Measurements from ENCODE around the gene GLYAT.
"Not testable (repeated sequence)": the region's sequence is repeated elsewhere in the genome, so short reads cannot be mapped to it uniquely, and the experiment has no call there.

GLYAT gene

GRCh38 chr11:58685973-58686722, 45.6 kb downstream of the GLYAT start:
- no peaks in the 10 kb centered on the region for H3K9me3 ChIP-seq (ENCODE audit: control insufficient read depth, insufficient read depth, low read depth, low read length)
- no peaks in the 10 kb centered on the region for H3K4me1 ChIP-seq (ENCODE audit: control insufficient read depth, insufficient read depth, low read length)
- no peak overlapping the region for H3K27ac ChIP-seq (ENCODE audit: extremely low read depth, low read depth, low read length)
- H3K4me3 ChIP-seq (ENCODE audit: low read depth, low read length) = no peak overlapping the region
- no peaks in the 10 kb centered on the region for H3K36me3 ChIP-seq (ENCODE audit: control insufficient read depth in 2 of 2, insufficient read depth in 1 of 2, low read length in 2 of 2)
- ChIA-PET POLR2A (no interaction called here), CTCF (interaction anchor here (0.6 to 1.4 kb wide), 5 partner anchors 9 to 372 kb away, joined by 3 to 4 read pairs (median 4); no protein-coding TSS in a partner anchor)
- TF ChIP-seq ZNF704 (tag by site-specific recombination; IDR thresholded peaks at IDR 0.05) = no peak
- no peak for TF ChIP-seq RBAK (tag by site-specific recombination; IDR thresholded peaks at IDR 0.05)
- TF ChIP-seq ZNF585B (tag by site-specific recombination; IDR thresholded peaks at IDR 0.05) = no peak
- no peak for TF ChIP-seq ZNF391 (tag by site-specific recombination; IDR thresholded peaks at IDR 0.05; ENCODE audit: borderline replicate concordance, low read depth)

GRCh38 chr11:58682660-58683059, 49.1 kb downstream of the GLYAT start:
- CTCF ChIA-PET; H3K27ac ChIP-seq (ENCODE audit: extremely low read depth, low read depth, low read length); H3K36me3 ChIP-seq (ENCODE audit: control insufficient read depth in 2 of 2, insufficient read depth in 1 of 2, low read length in 2 of 2): not testable (repeated sequence)

GRCh38 chr11:58677536-58677935, 54.2 kb downstream of the GLYAT start:
- H3K27ac ChIP-seq (ENCODE audit: extremely low read depth, low read depth, low read length); H3K9me3 ChIP-seq (ENCODE audit: control insufficient read depth, insufficient read depth, low read depth, low read length); H3K4me1 ChIP-seq (ENCODE audit: control insufficient read depth, insufficient read depth, low read length); H3K36me3 ChIP-seq (ENCODE audit: control insufficient read depth in 2 of 2, insufficient read depth in 1 of 2, low read length in 2 of 2); POLR2A ChIA-PET; H3K4me3 ChIP-seq (ENCODE audit: low read depth, low read length): not testable (repeated sequence)
- CTCF ChIA-PET = interaction anchor here (0.6 to 1.1 kb wide), 9 partner anchors 8 to 381 kb away, joined by 3 to 5 read pairs (median 3); no protein-coding TSS in a partner anchor

More at GRCh38 chr11:58682660-58683059, 49.1 kb downstream of the GLYAT start:
- POLR2A ChIA-PET; H3K4me1 ChIP-seq (ENCODE audit: control insufficient read depth, insufficient read depth, low read length); H3K9me3 ChIP-seq (ENCODE audit: control insufficient read depth, insufficient read depth, low read depth, low read length); H3K4me3 ChIP-seq (ENCODE audit: low read depth, low read length): not testable (repeated sequence)

- Histone ChIP-seq H3K4me3 (ENCODE audit: low read depth, low read length) (no peak overlapping the region), H3K9me3 (ENCODE audit: control insufficient read depth, insufficient read depth, low read depth, low read length) (no peaks in the 10 kb centered on the region), H3K4me1 (ENCODE audit: control insufficient read depth, insufficient read depth, low read length) (no peaks in the 10 kb centered on the region), H3K36me3 (ENCODE audit: control insufficient read depth in 2 of 2, insufficient read depth in 1 of 2, low read length in 2 of 2) (no peaks in the 10 kb centered on the region), H3K27ac (ENCODE audit: extremely low read depth, low read depth, low read length) (no peak overlapping the region)
- CTCF ChIA-PET = interaction anchor here (0.6 to 1.1 kb wide), 10 partner anchors 9 to 501 kb away, joined by 3 to 5 read pairs (median 3); no protein-coding TSS in a partner anchor
- POLR2A ChIA-PET = no interaction called here
- no peak for TF ChIP-seq ZNF561 (tag by site-specific recombination; IDR thresholded peaks at IDR 0.05; ENCODE audit: borderline replicate concordance)
- TF ChIP-seq ZNF843 (tag by site-specific recombination; IDR thresholded peaks at IDR 0.05) = no peak
- no peak for TF ChIP-seq ZNF148 (tag by site-specific recombination; IDR thresholded peaks at IDR 0.05; ENCODE audit: borderline replicate concordance)
- no peak for TF ChIP-seq ATF2 (tag by site-specific recombination; IDR thresholded peaks at IDR 0.05; ENCODE audit: low read depth)
- TF ChIP-seq SETDB1 (IDR thresholded peaks at IDR 0.05; ENCODE audit: insufficient read length, low read length) = no peak
- no peak for TF ChIP-seq ZBTB7A (tag by site-specific recombination; IDR thresholded peaks at IDR 0.05; ENCODE audit: low read depth)
- no peak for TF ChIP-seq ZNF10 (tag by site-specific recombination; IDR thresholded peaks at IDR 0.05)
- no peak for TF ChIP-seq ZNF423 (tag by site-specific recombination; IDR thresholded peaks at IDR 0.05)
- TF ChIP-seq ZNF335 (tag by site-specific recombination; conservative IDR thresholded peaks at IDR 0.05) = no peak
- no peak for TF ChIP-seq PBX3 (CRISPR knock-in tag; IDR thresholded peaks at IDR 0.05)
- TF ChIP-seq TRIM28 (IDR thresholded peaks at IDR 0.05; ENCODE audit: borderline replicate concordance, low read length) = no peak
- TF ChIP-seq ZNF692 (tag by site-specific recombination; IDR thresholded peaks at IDR 0.05) = no peak
- TF ChIP-seq GLI4 (tag by site-specific recombination; IDR thresholded peaks at IDR 0.05) = no peak
- TF ChIP-seq ZNF501 (tag by site-specific recombination; IDR thresholded peaks at IDR 0.05) = no peak
- no peak for TF ChIP-seq ZNF585B (tag by site-specific recombination; IDR thresholded peaks at IDR 0.05)
- no peak for TF ChIP-seq ZEB2 (tag by site-specific recombination; IDR thresholded peaks at IDR 0.05)
Observed at GRCh38 chr11:58676563-58677135, 55.1 kb downstream of the GLYAT start.
